HG03097 (cell line): ENCODE measurements around the gene CALR.
"Not testable (repeated sequence)": the region's sequence is repeated elsewhere in the genome, so short reads cannot be mapped to it uniquely, and the experiment has no call there.

Source experiments
- ATAC-seq: cut with Tn5 transposase; IDR thresholded peaks from one replicate; pipeline ENCODE4 v1.9.1; 2021; ENCODE audit not compliant: unreplicated experiment, low FRiP score

CALR gene

DNA sequence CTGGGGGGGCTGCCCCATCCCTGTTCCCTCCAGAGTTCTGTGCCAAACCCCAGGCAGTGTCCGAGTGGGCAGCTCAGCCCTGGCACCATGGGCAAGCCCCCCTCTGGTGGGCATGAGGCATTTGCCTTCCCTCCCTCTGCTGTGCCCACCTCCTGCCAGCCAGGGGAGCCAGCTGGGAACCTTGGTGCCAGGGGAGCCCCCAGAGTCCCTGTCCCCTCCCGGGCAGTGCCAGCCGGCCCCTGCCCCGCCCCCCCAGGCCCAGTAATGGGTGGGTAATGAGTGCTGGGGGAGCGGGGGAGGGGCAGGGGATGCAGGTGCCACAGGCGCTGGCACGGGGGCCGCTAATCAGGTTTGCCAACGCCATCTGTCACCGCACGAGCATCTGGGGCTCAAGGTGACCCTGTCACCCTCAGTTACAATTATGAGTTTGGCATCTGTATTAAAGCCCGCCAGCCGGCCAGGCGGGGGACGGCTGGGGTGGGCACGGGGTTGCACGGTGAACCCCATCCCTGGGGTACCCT lies 36.9 kb downstream of the CALR start:
- ATAC-seq: no peak

DNA sequence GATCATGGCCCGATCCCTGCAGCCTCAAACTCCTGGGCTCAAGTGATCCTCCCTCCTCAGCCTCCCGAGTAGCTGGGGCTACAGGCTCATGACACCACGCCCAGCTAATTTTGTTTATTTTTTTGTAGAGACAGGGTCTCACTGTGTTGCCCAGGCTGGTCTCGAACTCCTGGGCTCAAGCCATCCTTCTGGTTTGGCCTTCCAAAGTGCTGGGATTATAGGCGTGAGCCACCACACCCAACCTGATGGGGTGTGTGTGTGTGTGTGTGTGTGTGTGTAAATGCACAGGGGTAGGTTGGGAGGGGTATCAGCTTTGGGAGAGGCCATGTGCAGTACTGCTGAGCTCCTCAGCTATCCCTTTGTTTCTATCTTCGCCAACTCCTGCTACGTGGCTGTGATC lies 37.7 kb downstream of the CALR start:
- ATAC-seq: not testable (repeated sequence)

DNA sequence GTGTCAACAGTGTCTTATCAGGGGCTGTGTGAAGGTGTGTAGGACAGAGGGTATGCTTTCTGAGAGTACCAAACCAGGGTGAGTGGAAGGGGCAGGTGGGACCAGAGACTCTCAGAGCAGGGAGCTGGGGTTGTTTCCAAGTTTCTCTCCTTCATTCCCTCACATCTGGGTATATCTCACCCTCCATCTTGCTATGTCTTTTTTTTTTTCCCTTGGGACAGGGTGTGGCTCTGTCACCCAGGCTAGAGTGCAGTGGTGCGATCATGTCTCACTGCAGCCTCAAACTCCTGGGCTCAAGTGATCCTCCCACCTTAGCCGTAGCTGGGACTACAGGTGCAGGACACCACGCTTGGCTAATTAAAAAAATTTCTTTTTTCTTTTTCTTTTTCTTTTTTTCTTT lies 41.6 kb downstream of the CALR start:
- no peak for ATAC-seq

DNA sequence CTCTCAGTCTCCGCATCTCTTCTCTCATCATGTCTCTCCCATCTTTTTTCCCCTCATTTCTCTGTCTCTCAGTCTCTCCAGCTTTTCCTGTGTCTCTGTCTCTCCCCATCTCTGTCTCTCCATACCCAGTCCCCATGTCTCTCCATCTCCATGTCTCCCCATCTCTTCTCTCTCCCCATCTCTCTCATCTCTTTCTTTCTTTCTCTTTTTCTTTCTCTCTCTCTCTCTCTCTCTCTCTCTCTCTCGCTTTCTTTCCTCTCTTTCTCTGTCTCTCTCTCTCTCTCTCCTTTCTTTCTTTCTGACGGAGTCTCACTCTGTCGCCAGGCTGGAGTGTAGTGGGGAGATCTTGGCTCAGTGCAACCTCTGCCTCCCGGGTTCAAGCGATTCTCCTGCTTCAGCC lies 44.2 kb downstream of the CALR start:
- no peak for ATAC-seq

DNA sequence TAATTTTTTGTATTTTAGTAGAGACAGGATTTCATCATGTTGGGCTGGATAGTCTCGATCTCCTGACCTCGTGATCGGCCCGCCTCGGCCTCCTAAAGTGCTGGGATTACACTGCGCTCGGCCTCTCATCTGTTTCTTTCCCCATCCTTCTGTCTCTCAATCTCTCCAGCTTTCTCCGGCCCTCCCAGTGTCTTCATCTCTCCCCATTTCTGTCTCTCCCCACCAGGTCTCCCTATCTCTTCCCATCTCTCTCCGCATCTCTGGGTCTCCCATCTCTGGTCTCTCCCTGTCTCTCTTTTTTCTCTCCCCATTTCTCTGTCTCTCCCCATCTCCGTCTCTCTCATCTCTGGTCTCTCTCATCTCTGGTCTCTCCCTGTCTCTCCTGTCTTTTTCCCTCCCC lies 44.7 kb downstream of the CALR start:
- ATAC-seq: no peak

DNA sequence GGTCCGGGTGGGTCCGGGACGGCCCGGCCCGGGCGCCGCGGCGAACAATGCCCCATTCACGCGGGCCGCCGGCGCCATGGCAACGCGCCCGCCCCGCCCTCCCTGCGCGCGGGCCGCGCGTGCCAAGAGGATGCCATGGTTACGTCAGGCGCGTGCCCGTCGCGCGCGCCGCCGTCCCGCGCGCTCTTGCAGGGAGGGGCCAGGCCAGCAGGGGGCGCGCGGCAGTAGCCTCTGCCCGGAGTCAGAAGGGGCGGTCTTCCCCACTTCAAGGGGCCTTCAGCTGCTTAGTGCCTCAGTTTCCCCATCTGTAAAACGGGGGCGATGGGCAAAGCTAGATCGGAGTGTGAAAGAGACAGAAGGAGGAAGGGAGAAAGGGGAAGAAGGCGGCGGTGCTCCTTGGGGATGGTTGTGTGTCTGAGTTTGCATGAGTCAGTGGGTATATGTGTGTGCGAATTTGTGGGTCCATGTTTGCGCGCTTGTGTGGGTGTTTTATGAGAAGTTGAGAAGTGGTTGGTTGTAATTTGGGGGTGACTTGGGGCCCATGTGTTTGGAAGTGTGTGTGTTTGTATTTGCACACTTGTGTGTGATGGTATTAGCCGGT lies 45.2 kb downstream of the CALR start:
- ATAC-seq: no peak

DNA sequence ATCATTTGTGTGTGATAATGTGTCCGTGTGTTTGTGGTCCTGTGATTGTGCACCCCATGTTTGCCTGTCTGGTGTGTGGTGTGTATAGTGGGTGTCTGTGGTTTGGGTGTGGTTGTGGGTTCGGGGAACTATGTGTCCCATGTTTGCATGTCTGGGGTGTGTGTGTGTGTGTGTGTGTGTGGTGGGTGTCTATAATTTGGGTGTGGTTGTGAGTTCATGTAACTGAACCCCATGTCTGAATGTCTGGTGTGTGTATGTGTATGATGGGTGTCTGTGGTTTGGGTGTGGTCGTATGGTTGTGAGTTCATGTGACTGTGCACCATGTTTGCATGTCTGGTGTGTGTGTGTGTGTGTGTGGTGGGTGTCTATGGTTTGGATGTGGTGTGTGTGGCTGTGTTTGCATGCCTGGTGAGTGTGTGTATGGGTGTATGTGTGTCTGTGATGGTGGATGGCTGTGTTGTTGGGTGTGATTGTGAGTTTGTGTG lies 45.8 kb downstream of the CALR start:
- no peak for ATAC-seq

DNA sequence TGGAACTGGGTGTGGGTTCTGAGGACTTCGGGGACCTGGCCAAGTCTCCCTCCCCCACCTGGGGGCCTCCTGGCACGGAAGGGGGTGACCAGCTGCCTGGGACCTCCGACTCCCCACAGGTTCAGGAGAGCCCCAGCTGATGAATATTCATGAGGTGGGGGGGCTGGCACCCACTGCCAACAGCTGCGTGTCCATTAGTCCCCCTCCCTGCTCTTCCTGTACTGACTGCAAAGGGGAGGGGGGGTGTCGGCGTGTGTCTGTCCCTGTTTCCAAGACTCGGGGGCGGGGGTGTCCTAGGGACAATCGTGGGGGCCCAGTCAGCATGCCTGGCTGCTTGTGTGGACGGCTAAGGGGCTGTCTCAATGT lies 46.3 kb downstream of the CALR start:
- no peak for ATAC-seq

DNA sequence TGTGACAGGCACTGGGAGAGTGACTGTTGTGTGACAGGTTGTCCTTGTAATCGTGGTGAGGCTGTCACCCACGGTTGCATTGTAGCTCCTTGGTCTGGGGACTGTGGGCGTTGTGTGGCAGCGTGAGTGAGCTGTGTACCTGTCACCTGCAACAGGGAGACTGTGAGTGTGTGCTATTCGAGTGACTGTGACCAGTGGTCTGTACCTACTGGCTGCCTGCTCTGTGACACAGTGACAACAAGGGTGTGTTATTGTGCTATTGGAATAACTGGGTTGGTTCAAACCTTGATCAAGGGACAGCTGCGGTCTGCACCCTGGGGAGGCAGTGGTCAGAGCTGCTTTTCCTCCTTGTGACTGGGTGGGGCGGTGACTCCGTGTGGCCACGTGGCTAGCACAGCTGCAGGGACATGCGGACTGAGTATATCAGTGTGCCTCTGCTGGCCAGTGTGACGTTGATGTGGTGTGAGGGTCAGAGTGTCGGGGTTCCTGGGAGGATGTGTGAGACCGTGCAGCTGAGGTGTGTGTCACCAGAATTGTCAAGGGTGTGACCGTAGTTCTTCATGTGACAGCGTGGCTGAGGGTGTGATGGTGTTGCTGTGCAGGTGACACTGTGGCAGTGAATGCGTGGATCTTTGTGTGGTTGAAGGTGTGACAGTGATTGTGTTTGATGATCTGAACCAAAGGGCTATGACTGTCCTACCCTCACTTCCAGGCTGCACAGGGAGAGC lies 46.8 kb downstream of the CALR start:
- no peak for ATAC-seq

DNA sequence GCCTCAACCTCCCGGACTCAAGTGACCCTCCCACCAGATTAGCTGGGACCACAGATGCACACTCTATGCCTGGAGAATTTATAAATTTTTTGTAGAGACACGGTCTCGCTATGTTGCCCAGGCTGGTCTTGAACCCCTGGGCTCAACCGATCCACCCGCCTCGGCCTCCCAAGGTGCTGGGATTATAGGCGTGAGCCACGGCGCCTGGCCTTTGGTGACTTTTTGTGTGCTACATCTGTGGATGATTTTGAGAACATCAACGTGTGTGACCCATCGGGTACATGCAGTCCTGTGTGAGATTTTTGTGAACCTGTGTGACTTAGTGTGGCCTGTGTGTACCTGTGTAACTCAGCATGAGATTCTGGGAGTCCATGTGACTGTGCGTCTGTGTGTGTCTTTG lies 48.3 kb downstream of the CALR start:
- ATAC-seq: no peak

DNA sequence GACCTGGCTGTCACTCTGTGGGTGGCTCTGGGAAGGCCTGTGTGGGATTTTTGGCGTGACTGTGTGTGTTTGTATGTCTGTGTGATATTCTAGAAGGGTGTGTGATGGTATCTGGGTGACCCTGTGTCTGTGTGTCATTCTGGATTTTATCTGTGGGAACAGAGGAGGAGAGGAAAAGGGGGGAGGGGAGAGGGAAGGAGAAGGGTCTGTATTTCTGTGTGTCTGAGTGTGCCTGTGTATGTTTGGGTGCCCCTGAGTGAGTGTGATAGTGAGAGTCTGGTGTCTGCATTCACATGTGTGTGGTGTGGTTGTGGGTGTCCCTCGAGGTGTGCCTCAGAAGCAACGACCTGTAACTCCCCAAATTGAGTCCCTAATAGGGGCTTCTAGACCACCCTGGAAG lies 48.8 kb downstream of the CALR start:
- no peak for ATAC-seq

DNA sequence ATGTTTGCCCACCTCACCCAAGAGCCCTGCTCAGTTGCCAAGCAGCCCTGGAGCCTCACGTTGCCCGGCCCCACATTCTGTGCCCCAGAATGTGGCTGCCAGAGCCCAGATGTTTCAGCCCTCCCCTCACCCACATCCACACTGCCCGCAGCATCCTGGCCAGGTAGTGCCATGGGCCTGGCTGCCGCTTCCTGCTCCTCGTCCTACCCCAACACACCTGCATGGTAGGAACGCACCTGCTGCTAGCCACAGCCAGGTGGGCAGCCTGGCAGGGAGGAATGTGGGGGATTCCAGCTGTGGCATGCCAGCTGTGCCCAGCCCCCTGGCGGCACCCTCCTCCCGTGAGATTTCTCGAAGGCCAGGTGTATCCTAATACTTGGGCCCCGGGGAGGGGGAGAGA lies 49.4 kb downstream of the CALR start:
- no peak for ATAC-seq

DNA sequence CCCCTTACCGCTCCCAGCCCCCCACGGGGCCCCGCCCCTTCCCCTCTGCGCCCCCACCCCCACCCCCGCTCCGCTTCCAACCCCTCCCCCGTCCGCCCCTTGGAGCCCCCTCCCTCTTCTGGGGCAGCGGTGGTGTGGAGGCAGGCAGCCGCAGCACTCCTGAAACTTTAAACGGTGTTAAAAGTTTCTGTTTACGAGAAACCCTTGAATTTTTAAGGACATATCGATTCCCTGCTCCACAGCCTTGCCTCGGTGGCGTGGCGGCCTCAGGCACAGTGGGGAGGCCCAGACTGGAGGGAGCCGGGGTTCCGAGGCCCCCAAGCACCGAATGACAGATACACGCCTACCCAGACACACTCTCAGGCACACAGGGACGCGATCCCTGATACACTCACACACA lies 52.0 kb downstream of the CALR start:
- ATAC-seq: no peak

DNA sequence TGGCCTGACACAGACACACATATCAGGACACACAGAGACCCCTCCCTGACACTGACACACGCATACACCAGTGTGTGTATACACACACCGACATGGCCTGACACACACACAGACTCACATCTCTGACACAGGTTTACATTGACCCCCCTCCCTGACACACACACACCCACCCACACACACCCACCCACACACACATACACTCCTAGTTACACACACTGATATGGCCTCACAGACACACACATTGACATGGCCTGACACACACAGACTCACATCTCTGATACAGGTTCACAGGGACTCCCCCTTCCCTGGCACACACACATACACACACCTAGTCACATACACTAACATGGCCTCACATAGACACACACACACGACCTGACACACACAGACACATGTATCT lies 52.4 kb downstream of the CALR start:
- no peak for ATAC-seq

DNA sequence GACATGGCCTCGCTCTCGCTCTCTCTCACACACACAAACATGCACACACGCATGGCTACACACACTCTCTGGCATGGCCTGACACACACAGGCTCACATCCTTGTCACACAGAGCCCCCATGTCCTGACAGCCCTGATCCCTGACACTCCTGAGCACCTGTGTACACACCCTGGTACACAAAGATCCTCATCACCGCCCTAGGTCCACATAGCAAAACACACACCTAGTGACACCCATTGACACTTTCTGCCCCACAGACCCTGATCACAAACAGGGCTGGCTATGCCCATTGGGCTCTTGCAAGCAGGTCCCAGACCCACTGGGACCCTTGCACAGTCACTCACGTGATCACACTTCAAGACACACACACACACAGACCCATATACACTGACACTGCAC lies 52.9 kb downstream of the CALR start:
- ATAC-seq: no peak

DNA sequence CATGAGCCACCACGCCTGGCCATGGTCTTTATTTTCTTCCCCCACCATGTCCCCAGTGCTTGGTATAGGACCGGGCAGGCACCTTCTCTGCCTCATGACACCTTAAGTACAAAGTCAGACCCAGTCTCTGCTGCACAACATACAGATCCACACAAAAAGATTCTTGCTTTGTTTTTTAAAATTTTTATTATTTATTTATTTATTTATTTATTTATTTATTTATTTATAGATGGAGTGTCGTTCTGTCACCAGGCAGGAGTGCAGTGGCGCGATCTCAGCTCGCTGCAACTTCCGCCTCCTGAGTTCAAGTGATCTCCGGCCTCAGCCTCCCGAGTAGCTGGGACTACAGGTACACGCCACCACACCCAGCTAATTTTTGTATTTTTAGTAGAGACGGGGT lies 54.3 kb downstream of the CALR start:
- ATAC-seq: no peak

DNA sequence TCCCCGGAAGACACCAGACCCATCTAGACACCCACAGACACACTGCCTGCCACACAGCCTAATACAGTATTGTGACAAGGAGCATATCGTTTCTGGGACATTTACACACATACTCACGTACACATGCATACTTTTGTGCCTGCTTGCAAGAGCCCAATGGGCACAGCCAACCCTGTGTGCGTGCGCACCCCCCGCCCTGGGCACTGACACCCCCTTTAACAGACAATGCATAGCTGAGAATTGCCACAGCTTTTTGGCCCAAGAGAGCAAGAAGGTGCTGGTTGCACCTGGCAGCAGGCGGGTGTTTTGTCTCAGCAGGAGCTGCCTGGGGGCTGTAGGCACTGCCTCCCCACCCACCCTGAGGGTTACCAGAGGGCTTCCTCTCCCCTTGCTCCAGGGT lies 55.2 kb downstream of the CALR start:
- no peak for ATAC-seq
